ENCODE measurements around the gene ADA.

ADA gene

GRCh38 chr20:44642203-44643153, 9.0 kb downstream of the ADA start:
- DNase-seq (ENCODE audit: low spot score in 2 of 2): peak; percentile 15 to 67
- Mint-ChIP-seq H3K36me3 (peaks cover 14% of the 10 kb centered on the region), H3K27ac (peak overlapping the region; percentile 86), H3K4me1 (peaks cover 79% of the 10 kb centered on the region), H3K9me3 (no peaks in the 10 kb centered on the region), H3K4me3 (peak overlapping the region; percentile 62)
- ATAC-seq: peak; percentile 62

- Mint-ChIP-seq H3K4me3 (peak overlapping the region; percentile 62), H3K4me1 (peaks cover 70% of the 10 kb centered on the region), H3K9me3 (no peaks in the 10 kb centered on the region), H3K27ac (peak overlapping the region; percentile 86), H3K36me3 (peaks cover 21% of the 10 kb centered on the region)
- ATAC-seq (no peak), DNase-seq (ENCODE audit: low spot score in 2 of 2) (no peak)
These were observed 10.2 kb downstream of the ADA start for GRCh38 chr20:44641325-44641724.

- no peak for ATAC-seq
- peaks cover 24% of the 10 kb centered on the region for H3K36me3 Mint-ChIP-seq
- H3K9me3 Mint-ChIP-seq: no peaks in the 10 kb centered on the region
- peak overlapping the region; percentile 62 for H3K4me3 Mint-ChIP-seq
- DNase-seq (ENCODE audit: low spot score in 2 of 2): no peak
- peaks cover 62% of the 10 kb centered on the region for H3K4me1 Mint-ChIP-seq
- peak overlapping the region; percentile 86 for H3K27ac Mint-ChIP-seq
These were observed 11.0 kb downstream of the ADA start for GRCh38 chr20:44640522-44640921.

GRCh38 chr20:44637522-44638372, 13.8 kb downstream of the ADA start:
- peaks cover 40% of the 10 kb centered on the region for H3K36me3 Mint-ChIP-seq
- DNase-seq (ENCODE audit: low spot score in 2 of 2) (no peak), ATAC-seq (no peak)
- no peaks in the 10 kb centered on the region for H3K9me3 Mint-ChIP-seq
- H3K4me3 Mint-ChIP-seq: no peak overlapping the region
- peaks cover 46% of the 10 kb centered on the region for H3K4me1 Mint-ChIP-seq
- no peak overlapping the region for H3K27ac Mint-ChIP-seq

GRCh38 chr20:44637042-44637441, 14.5 kb downstream of the ADA start:
- no peaks in the 10 kb centered on the region for H3K9me3 Mint-ChIP-seq
- no peak overlapping the region for H3K4me3 Mint-ChIP-seq
- DNase-seq (ENCODE audit: low spot score in 2 of 2) (no peak), ATAC-seq (no peak)
- H3K4me1 Mint-ChIP-seq: peaks cover 39% of the 10 kb centered on the region
- peaks cover 40% of the 10 kb centered on the region for H3K36me3 Mint-ChIP-seq
- no peak overlapping the region for H3K27ac Mint-ChIP-seq

GRCh38 chr20:44635877-44636276, 15.6 kb downstream of the ADA start:
- ATAC-seq: no peak
- Mint-ChIP-seq H3K4me3 (no peak overlapping the region), H3K27ac (no peak overlapping the region), H3K4me1 (peaks cover 33% of the 10 kb centered on the region), H3K36me3 (peaks cover 40% of the 10 kb centered on the region), H3K9me3 (no peaks in the 10 kb centered on the region)
- no peak for DNase-seq (ENCODE audit: low spot score in 2 of 2)

GRCh38 chr20:44633872-44634600, 17.5 kb downstream of the ADA start:
- no peak overlapping the region for H3K27ac Mint-ChIP-seq
- peaks cover 21% of the 10 kb centered on the region for H3K4me1 Mint-ChIP-seq
- ATAC-seq (no peak), DNase-seq (ENCODE audit: low spot score in 2 of 2) (no peak)
- H3K9me3 Mint-ChIP-seq: no peaks in the 10 kb centered on the region
- peaks cover 42% of the 10 kb centered on the region for H3K36me3 Mint-ChIP-seq
- H3K4me3 Mint-ChIP-seq: no peak overlapping the region

- no peaks in the 10 kb centered on the region for H3K9me3 Mint-ChIP-seq
- H3K4me1 Mint-ChIP-seq: peaks cover 14% of the 10 kb centered on the region
- H3K27ac Mint-ChIP-seq: peak overlapping the region; percentile 74
- no peak for DNase-seq (ENCODE audit: low spot score in 2 of 2)
- no peak for ATAC-seq
- peaks cover 42% of the 10 kb centered on the region for H3K36me3 Mint-ChIP-seq
- no peak overlapping the region for H3K4me3 Mint-ChIP-seq
These were observed 18.2 kb downstream of the ADA start for GRCh38 chr20:44633187-44633810.

GRCh38 chr20:44632103-44632752, 19.3 kb downstream of the ADA start:
- Mint-ChIP-seq H3K4me3 (no peak overlapping the region), H3K27ac (peak overlapping the region; percentile 79), H3K36me3 (peaks cover 50% of the 10 kb centered on the region), H3K9me3 (no peaks in the 10 kb centered on the region), H3K4me1 (peaks cover 13% of the 10 kb centered on the region)
- DNase-seq (ENCODE audit: low spot score in 2 of 2) (no peak), ATAC-seq (no peak)

- no peak for ATAC-seq
- DNase-seq (ENCODE audit: low spot score in 2 of 2): no peak
- Mint-ChIP-seq H3K4me1 (peaks cover 20% of the 10 kb centered on the region), H3K4me3 (no peak overlapping the region), H3K27ac (peak overlapping the region; percentile 24), H3K9me3 (no peaks in the 10 kb centered on the region), H3K36me3 (peaks cover 43% of the 10 kb centered on the region)
These were observed 21.2 kb downstream of the ADA start for GRCh38 chr20:44630297-44630696.

- no peak for ATAC-seq
- peaks cover 20% of the 10 kb centered on the region for H3K4me1 Mint-ChIP-seq
- no peaks in the 10 kb centered on the region for H3K9me3 Mint-ChIP-seq
- H3K4me3 Mint-ChIP-seq: no peak overlapping the region
- no peak for DNase-seq (ENCODE audit: low spot score in 2 of 2)
- H3K36me3 Mint-ChIP-seq: peaks cover 43% of the 10 kb centered on the region
- H3K27ac Mint-ChIP-seq: peak overlapping the region; percentile 24
These were observed 22.0 kb downstream of the ADA start for GRCh38 chr20:44629542-44629941.

GRCh38 chr20:44629017-44629385, 22.5 kb downstream of the ADA start:
- DNase-seq (ENCODE audit: low spot score in 2 of 2) (no peak), ATAC-seq (no peak)
- Mint-ChIP-seq H3K4me3 (no peak overlapping the region), H3K9me3 (no peaks in the 10 kb centered on the region), H3K4me1 (peaks cover 20% of the 10 kb centered on the region), H3K36me3 (peaks cover 37% of the 10 kb centered on the region), H3K27ac (no peak overlapping the region)

- Mint-ChIP-seq H3K36me3 (peaks cover 37% of the 10 kb centered on the region), H3K27ac (no peak overlapping the region), H3K4me1 (peaks cover 12% of the 10 kb centered on the region), H3K4me3 (no peak overlapping the region), H3K9me3 (no peaks in the 10 kb centered on the region)
- no peak for ATAC-seq
- no peak for DNase-seq (ENCODE audit: low spot score in 2 of 2)
These were observed 24.0 kb downstream of the ADA start for GRCh38 chr20:44627364-44628010.

GRCh38 chr20:44626278-44626677, 25.2 kb downstream of the ADA start:
- Mint-ChIP-seq H3K9me3 (no peaks in the 10 kb centered on the region), H3K4me3 (no peak overlapping the region), H3K36me3 (peaks cover 49% of the 10 kb centered on the region), H3K27ac (peak overlapping the region; percentile 80), H3K4me1 (peaks cover 7% of the 10 kb centered on the region)
- DNase-seq (ENCODE audit: low spot score in 2 of 2): no peak
- no peak for ATAC-seq
